ENCODE measurements around the gene PARVA.

PARVA gene

DNA sequence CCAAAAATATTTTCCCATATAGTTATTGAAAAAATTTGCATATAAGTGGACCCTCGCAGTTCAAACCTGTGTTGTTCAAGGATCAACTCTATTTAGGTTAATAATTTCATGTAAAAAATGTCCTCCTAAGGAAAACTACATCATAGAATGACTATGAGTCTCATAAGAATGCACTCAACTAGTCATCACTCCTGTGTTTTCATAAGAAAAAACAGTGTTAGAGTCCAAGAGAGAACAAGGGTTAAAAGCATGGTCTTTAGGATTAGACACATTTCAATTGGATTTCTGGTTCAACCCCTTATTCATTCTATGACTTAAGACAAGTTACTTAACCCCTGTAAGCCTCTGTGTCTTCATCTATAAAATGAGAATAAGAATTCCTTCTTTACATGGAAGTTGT lies 5.1 kb downstream of the PARVA start:
- TF ChIP-seq MYC (IDR thresholded peaks at IDR 0.05; ENCODE audit: low read depth, low read length): no peak
- TF ChIP-seq, protein P1, sequence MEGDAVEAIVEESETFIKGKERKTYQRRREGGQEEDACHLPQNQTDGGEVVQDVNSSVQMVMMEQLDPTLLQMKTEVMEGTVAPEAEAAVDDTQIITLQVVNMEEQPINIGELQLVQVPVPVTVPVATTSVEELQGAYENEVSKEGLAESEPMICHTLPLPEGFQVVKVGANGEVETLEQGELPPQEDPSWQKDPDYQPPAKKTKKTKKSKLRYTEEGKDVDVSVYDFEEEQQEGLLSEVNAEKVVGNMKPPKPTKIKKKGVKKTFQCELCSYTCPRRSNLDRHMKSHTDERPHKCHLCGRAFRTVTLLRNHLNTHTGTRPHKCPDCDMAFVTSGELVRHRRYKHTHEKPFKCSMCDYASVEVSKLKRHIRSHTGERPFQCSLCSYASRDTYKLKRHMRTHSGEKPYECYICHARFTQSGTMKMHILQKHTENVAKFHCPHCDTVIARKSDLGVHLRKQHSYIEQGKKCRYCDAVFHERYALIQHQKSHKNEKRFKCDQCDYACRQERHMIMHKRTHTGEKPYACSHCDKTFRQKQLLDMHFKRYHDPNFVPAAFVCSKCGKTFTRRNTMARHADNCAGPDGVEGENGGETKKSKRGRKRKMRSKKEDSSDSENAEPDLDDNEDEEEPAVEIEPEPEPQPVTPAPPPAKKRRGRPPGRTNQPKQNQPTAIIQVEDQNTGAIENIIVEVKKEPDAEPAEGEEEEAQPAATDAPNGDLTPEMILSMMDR (IDR thresholded peaks at IDR 0.05; ENCODE audit: low read depth, low read length): no peak
- TF ChIP-seq, protein P2, sequence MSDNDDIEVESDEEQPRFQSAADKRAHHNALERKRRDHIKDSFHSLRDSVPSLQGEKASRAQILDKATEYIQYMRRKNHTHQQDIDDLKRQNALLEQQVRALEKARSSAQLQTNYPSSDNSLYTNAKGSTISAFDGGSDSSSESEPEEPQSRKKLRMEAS (IDR thresholded peaks at IDR 0.05; ENCODE audit: low read depth, low read length): no peak
- TF ChIP-seq POLR2A (IDR thresholded peaks at IDR 0.05; ENCODE audit: extremely low read depth, insufficient read length): no peak
- H3K4me3 ChIP-seq (ENCODE audit: low read depth, low read length): no peak overlapping the region
- DNase-seq (ENCODE audit: low read depth): no peak

DNA sequence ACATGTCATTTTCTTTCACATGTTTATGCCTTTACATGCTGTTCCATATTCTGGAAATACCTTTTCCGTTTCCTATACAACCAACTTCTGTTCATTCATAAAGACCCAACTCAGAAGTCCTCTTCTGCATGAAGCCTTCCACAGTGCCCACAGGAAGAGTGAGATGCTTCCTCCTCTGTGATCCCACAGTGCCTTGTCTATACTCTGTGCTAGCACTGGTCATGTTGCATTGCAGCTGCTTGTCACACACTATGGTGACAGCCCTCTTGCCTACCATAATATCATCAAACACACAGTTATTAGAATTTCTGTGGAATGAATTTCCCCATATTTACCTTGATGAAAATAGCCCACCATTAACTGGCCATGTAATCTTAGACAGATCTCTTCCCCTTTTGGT lies 8.9 kb downstream of the PARVA start:
- DNase-seq (ENCODE audit: low read depth): no peak
- H3K4me3 ChIP-seq (ENCODE audit: low read depth, low read length): no peak overlapping the region
- TF ChIP-seq MYC (IDR thresholded peaks at IDR 0.05; ENCODE audit: low read depth, low read length): no peak
- no peak for TF ChIP-seq POLR2A (IDR thresholded peaks at IDR 0.05; ENCODE audit: extremely low read depth, insufficient read length)
- TF ChIP-seq, protein P1 (IDR thresholded peaks at IDR 0.05; ENCODE audit: low read depth, low read length): no peak
- TF ChIP-seq, protein P2 (IDR thresholded peaks at IDR 0.05; ENCODE audit: low read depth, low read length): no peak

DNA sequence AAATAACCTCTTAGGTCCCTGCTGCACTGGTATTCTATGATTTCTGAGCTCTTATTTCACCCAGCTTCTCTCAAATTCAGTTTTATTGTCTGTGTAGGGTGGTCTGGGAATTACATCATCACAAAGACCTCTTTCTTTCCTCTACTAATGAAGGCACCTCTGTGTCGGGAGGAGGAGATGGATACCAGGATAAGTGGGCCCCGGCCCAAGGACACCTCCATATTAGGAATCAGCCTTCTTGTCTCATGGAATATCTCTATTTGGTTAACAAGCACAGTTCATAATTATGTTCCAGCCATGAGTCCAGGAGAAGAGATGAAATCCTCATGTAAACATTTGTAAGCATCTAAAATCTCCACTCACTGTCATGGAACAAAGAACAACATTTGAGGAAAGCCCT lies 9.4 kb downstream of the PARVA start:
- TF ChIP-seq POLR2A (IDR thresholded peaks at IDR 0.05; ENCODE audit: extremely low read depth, insufficient read length) (no peak), MYC (IDR thresholded peaks at IDR 0.05; ENCODE audit: low read depth, low read length) (no peak)
- TF ChIP-seq, protein P2 (IDR thresholded peaks at IDR 0.05; ENCODE audit: low read depth, low read length): no peak
- TF ChIP-seq, protein P1 (IDR thresholded peaks at IDR 0.05; ENCODE audit: low read depth, low read length): no peak
- no peak overlapping the region for H3K4me3 ChIP-seq (ENCODE audit: low read depth, low read length)
- no peak for DNase-seq (ENCODE audit: low read depth)

DNA sequence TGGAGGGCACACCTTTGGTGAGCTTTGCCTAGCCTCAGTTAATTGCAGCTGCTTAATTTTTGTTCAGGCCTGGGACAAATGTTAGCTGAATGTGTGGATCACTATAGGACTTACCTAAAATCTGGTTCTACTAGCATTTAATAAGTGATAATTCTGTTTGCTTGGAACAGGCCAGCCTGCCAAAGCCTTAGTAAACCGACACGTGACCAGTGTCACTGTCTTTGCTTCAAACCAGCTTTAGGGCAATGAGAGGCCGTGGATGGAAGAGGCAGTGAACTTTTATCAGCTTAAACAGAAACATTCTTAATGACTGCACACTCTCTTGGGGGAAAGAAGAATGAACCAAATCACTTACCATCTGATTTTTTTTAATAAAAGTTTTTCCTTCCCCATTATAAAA lies 10.8 kb downstream of the PARVA start:
- no peak for DNase-seq (ENCODE audit: low read depth)
- H3K4me3 ChIP-seq (ENCODE audit: low read depth, low read length): no peak overlapping the region
- no peak for TF ChIP-seq MYC (IDR thresholded peaks at IDR 0.05; ENCODE audit: low read depth, low read length)
- TF ChIP-seq, protein P1 (IDR thresholded peaks at IDR 0.05; ENCODE audit: low read depth, low read length): no peak
- no peak for TF ChIP-seq POLR2A (IDR thresholded peaks at IDR 0.05; ENCODE audit: extremely low read depth, insufficient read length)
- TF ChIP-seq, protein P2 (IDR thresholded peaks at IDR 0.05; ENCODE audit: low read depth, low read length): no peak

DNA sequence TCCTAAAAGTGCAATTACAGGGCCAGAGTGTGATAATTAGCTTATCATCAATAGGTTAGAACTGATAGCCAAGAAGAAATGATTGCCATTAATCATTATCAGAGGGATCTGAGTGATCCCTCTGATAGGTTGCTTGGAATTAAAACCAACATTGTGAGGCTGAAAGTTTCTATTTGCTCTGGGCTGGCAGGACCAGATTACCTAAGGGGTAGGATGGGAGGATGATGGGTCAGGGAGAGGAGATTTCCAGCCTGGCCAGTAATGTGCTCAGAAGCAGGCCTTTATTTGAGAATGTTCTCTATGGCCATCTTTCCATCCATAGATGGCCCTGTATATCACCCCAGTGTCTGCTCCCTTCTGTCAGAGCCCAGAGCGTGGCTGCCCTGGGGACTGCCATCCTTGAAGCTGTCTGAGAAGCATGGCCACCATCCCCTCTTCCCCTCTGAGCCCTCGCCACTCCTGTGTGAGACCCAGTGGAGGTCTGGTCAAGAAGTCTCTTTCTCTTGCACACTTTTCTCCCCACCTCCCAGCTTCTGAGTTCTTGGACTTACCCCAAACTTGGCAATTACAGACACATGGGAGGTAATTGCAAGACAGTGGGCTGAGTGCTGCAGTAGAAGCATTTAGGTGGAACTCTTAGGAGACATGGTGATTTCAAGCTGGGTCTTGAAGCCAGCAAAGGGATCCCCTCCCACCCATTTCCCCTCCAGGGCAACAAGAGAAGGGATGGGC lies 11.7 kb downstream of the PARVA start:
- H3K4me3 ChIP-seq (ENCODE audit: low read depth, low read length): no peak overlapping the region
- TF ChIP-seq, protein P1 (IDR thresholded peaks at IDR 0.05; ENCODE audit: low read depth, low read length): no peak
- TF ChIP-seq, protein P2 (IDR thresholded peaks at IDR 0.05; ENCODE audit: low read depth, low read length): no peak
- no peak for TF ChIP-seq POLR2A (IDR thresholded peaks at IDR 0.05; ENCODE audit: extremely low read depth, insufficient read length)
- TF ChIP-seq MYC (IDR thresholded peaks at IDR 0.05; ENCODE audit: low read depth, low read length): no peak
- no peak for DNase-seq (ENCODE audit: low read depth)
